Keratinocyte (primary cell): ENCODE results near the gene DGKD. TPM values are rescaled to one million over a fixed set of nuclear protein-coding genes. Genes with fewer than 3 reads are reported as not detected.
A peak's percentile ranks its signal among the peaks of the same experiment; 100 is the strongest.

Experiments used
- DNase-seq: peaks from one replicate; pipeline ENCODE4 v3.0.0-alpha.2; 2011; ENCODE audit warnings: low read depth, missing footprints, low spot score
- FAIRE-seq: peaks from 2 replicates; lab custom pipeline; 2011; peaks lifted over from hg19 to GRCh38; lab: Jason Lieb, UNC
- H2AFZ ChIP-seq: 2 replicates; pipeline ENCODE4 v1.6.0; 2012; ENCODE audit warnings: low read length, control low read depth, inconsistent platforms; ENCODE audit not compliant: control insufficient read depth
- H3K27ac ChIP-seq: 2 replicates; pipeline ENCODE4 v1.5.1; 2011; ENCODE audit warnings: low read length; ENCODE audit not compliant: control insufficient read depth, insufficient read depth
- H3K27me3 ChIP-seq: 3 replicates; pipeline ENCODE4 v1.6.0; 2011; ENCODE audit warnings: low read length; ENCODE audit not compliant: control insufficient read depth, insufficient read depth; ENCODE audit errors: extremely low read depth
- H3K36me3 ChIP-seq, 2 experiments: 2 replicates in 1 of 2; 3 replicates in 1 of 2; pipeline ENCODE4 v1.5.1; 2011; ENCODE audit warnings: low read length in 2 of 2, mild to moderate bottlenecking in 1 of 2; ENCODE audit not compliant: control insufficient read depth in 2 of 2, insufficient read depth in 2 of 2; ENCODE audit errors: extremely low read depth in 1 of 2
- H3K4me1 ChIP-seq: 3 replicates; pipeline ENCODE4 v1.5.1; 2011; ENCODE audit warnings: low read length; ENCODE audit not compliant: control insufficient read depth, insufficient read depth; ENCODE audit errors: extremely low read depth
- H3K4me2 ChIP-seq: 3 replicates; pipeline ENCODE4 v1.6.0; 2011; ENCODE audit warnings: low read depth, low read length; ENCODE audit not compliant: control insufficient read depth, insufficient read depth; ENCODE audit errors: extremely low read depth
- H3K4me3 ChIP-seq, 3 experiments: fragments of 200-600 bp in 1 of 3; sonication (generic) in 1 of 3; 2 replicates in 2 of 3; 3 replicates in 1 of 3; pipeline ENCODE4 v1.5.1; 2011 to 2016; ENCODE audit warnings: low read length in 3 of 3, mild to moderate bottlenecking in 3 of 3, control low read depth in 2 of 3, inconsistent platforms in 1 of 3, low read depth in 1 of 3, mixed read lengths in 1 of 3, mixed run types in 1 of 3, moderate library complexity in 1 of 3; ENCODE audit not compliant: control insufficient read depth in 2 of 3, insufficient read depth in 2 of 3; ENCODE audit errors: extremely low read depth in 1 of 3
- H3K79me2 ChIP-seq: 2 replicates; pipeline ENCODE4 v1.6.0; 2012; ENCODE audit warnings: low read length; ENCODE audit not compliant: control insufficient read depth, insufficient read depth
- H3K9ac ChIP-seq: 3 replicates; pipeline ENCODE4 v1.6.0; 2011; ENCODE audit warnings: low read length; ENCODE audit not compliant: control insufficient read depth, insufficient read depth; ENCODE audit errors: extremely low read depth
- H3K9me1 ChIP-seq: 3 replicates; pipeline ENCODE4 v1.6.0; 2011; ENCODE audit warnings: low read length; ENCODE audit not compliant: control insufficient read depth, insufficient read depth; ENCODE audit errors: extremely low read depth
- H3K9me3 ChIP-seq: 2 replicates; pipeline ENCODE4 v1.5.1; 2012; ENCODE audit warnings: low read depth, low read length; ENCODE audit not compliant: control insufficient read depth
- H4K20me1 ChIP-seq: 3 replicates; pipeline ENCODE4 v1.6.0; 2011; ENCODE audit warnings: low read length; ENCODE audit not compliant: control insufficient read depth, insufficient read depth; ENCODE audit errors: extremely low read depth
- CTCF ChIP-seq, 3 experiments: IDR thresholded peaks in 1 of 3; conservative IDR thresholded peaks in 1 of 3; optimal IDR thresholded peaks in 1 of 3; 2 replicates in 2 of 3; 3 replicates in 1 of 3; pipeline versions ENCODE3 to v1.5.1; 2011; ENCODE audit warnings: low read length in 3 of 3, mild to moderate bottlenecking in 3 of 3, moderate library complexity in 2 of 3, control low read depth in 1 of 3, inconsistent platforms in 1 of 3; ENCODE audit not compliant: insufficient read depth in 2 of 3; ENCODE audit errors: extremely low read depth in 1 of 3
- EZH2 ChIP-seq: IDR thresholded peaks from one replicate; pipeline ENCODE4 v1.6.1; 2012; ENCODE audit warnings: inconsistent platforms, mild to moderate bottlenecking, low read length, moderate library complexity
- dilution Hi-C: fragments of 300-500 bp; cut with MboI; formaldehyde crosslinking; loops from one replicate; pipeline ENCODE4 v1.7.0; 2020; ENCODE audit warnings: low sequenced_read_pairs; ENCODE audit not compliant: extremely low pct_ligation_motif_present
- polyA plus RNA-seq, 5 experiments: library from polyadenylated mRNA; depleted of rRNA in 3 of 5; stranded (reverse) in 3 of 5; stranded (forward) in 1 of 5; unstranded in 1 of 5; fragments of >200 nt; gene quantifications; 1 replicate in 1 of 5; 2 replicates in 3 of 5; 3 replicates in 1 of 5; pipeline versions ENCODE4 v1.2.1 to v1.2.3, GENCODE V29; 2011 to 2012; ENCODE audit warnings: missing spikeins in 2 of 5, low read depth in 1 of 5, low replicate concordance in 1 of 5

DGKD gene
- polyA plus RNA-seq, 1 donor (not counting 4 experiments of a cell fraction or from before 2014, with no cell fraction given): 6.1 TPM

- H3K36me3 ChIP-seq: peaks cover 4 to 19% of the 10 kb centered on the region in 2 experiments
- no peaks in the 10 kb centered on the region for H3K4me1 ChIP-seq
- H3K9me1 ChIP-seq: no peaks in the 10 kb centered on the region
- no peak for DNase-seq
- dilution Hi-C loops: no loop called here
- no peak overlapping the region for H3K27ac ChIP-seq
- no peak overlapping the region for H3K4me3 ChIP-seq
- no peaks in the 10 kb centered on the region for H4K20me1 ChIP-seq
- no peaks in the 10 kb centered on the region for H3K79me2 ChIP-seq
- no peaks in the 10 kb centered on the region for H3K27me3 ChIP-seq
- H3K9me3 ChIP-seq: no peaks in the 10 kb centered on the region
- no peak overlapping the region for H3K4me2 ChIP-seq
- H3K9ac ChIP-seq: no peak overlapping the region
- no peak overlapping the region for H2AFZ ChIP-seq
- no peak for FAIRE-seq
- TF ChIP-seq EZH2 (no peak), CTCF (optimal IDR thresholded peaks at IDR 0.05 in 1 of 3, IDR thresholded peaks at IDR 0.05 in 1 of 3, conservative IDR thresholded peaks at IDR 0.05 in 1 of 3; ENCODE audit: extremely low read depth in 1 of 3, insufficient read depth in 2 of 3, low read length in 3 of 3) (no peak)
These were observed 93.4 kb downstream of the DGKD start for GRCh38 chr2:233447506-233448219.

- Histone ChIP-seq H3K36me3 (peaks cover 4 to 22% of the 10 kb centered on the region in 2 experiments), H2AFZ (no peak overlapping the region), H4K20me1 (no peaks in the 10 kb centered on the region), H3K79me2 (no peaks in the 10 kb centered on the region), H3K27me3 (no peaks in the 10 kb centered on the region), H3K4me2 (no peak overlapping the region), H3K9me3 (no peaks in the 10 kb centered on the region), H3K9ac (no peak overlapping the region), H3K4me1 (no peaks in the 10 kb centered on the region), H3K27ac (no peak overlapping the region), H3K9me1 (no peaks in the 10 kb centered on the region), H3K4me3 (no peak overlapping the region)
- no peak for TF ChIP-seq EZH2
- peak; percentile 9 to 45 (median 16) for TF ChIP-seq CTCF (optimal IDR thresholded peaks at IDR 0.05 in 1 of 3, IDR thresholded peaks at IDR 0.05 in 1 of 3, conservative IDR thresholded peaks at IDR 0.05 in 1 of 3; ENCODE audit: extremely low read depth in 1 of 3, insufficient read depth in 2 of 3, low read length in 3 of 3)
- DNase-seq (no peak), FAIRE-seq (no peak)
- dilution Hi-C loops: no loop called here
These were observed 93.9 kb downstream of the DGKD start for GRCh38 chr2:233448220-233448559.
